Neural cell (in vitro differentiated cells): Measurements from ENCODE around the gene KCNMB2. TPM values are rescaled to one million over a fixed set of nuclear protein-coding genes. Genes with fewer than 3 reads are reported as not detected.

ENCODE experiments used
- H2AFZ ChIP-seq: fragments of 200-600, 300-800 bp; sonication (generic), shearing (Covaris generic); 2 replicates; pipeline ENCODE4 v1.6.0; 2014; ENCODE audit warnings: low read depth, mild to moderate bottlenecking, antibody characterized with exemption, low read length, moderate library complexity
- H3F3A ChIP-seq: fragments of 200-600 bp; shearing (Covaris generic); 2 replicates; pipeline ENCODE4 v1.6.1; 2016; ENCODE audit warnings: mild to moderate bottlenecking, moderate library complexity, mixed read lengths, antibody characterized with exemption, low read length; ENCODE audit not compliant: insufficient read depth, poor library complexity, severe bottlenecking
- H3K27ac ChIP-seq: fragments of 200-600, 300-800 bp; sonication (generic), shearing (Covaris generic); 2 replicates; pipeline ENCODE4 v1.5.1; 2014; ENCODE audit warnings: mild to moderate bottlenecking, low read length, moderate library complexity
- H3K27me3 ChIP-seq: fragments of 300-800, 200-600 bp; sonication (generic), shearing (Covaris generic); 2 replicates; pipeline ENCODE4 v1.6.0; 2014; ENCODE audit warnings: mild to moderate bottlenecking, low read depth, low read length, moderate library complexity; ENCODE audit not compliant: insufficient read depth
- H3K36me3 ChIP-seq: fragments of 300-800, 200-600 bp; sonication (generic), shearing (Covaris generic); 2 replicates; pipeline ENCODE4 v1.5.1; 2014; ENCODE audit warnings: mild to moderate bottlenecking, antibody characterized with exemption, low read length, moderate library complexity; ENCODE audit not compliant: insufficient read depth
- H3K4me2 ChIP-seq: fragments of 300-800, 200-600 bp; sonication (generic), shearing (Covaris generic); 2 replicates; pipeline ENCODE4 v1.6.0; 2014; ENCODE audit warnings: mild to moderate bottlenecking, low read length
- H3K4me3 ChIP-seq: fragments of 300-800, 200-600 bp; sonication (generic), shearing (Covaris generic); 2 replicates; pipeline ENCODE4 v1.5.1; 2014; ENCODE audit warnings: mild to moderate bottlenecking, low read length, moderate library complexity
- H3K79me2 ChIP-seq: fragments of 200-600 bp; shearing (Covaris generic); replicated peaks from 2 replicates; pipeline ENCODE4 v1.6.0; 2014; ENCODE audit warnings: mild to moderate bottlenecking, low read length, moderate library complexity; ENCODE audit not compliant: insufficient read depth
- H3K9ac ChIP-seq: fragments of 300-800, 200-600 bp; sonication (generic), shearing (Covaris generic); 2 replicates; pipeline ENCODE4 v1.6.1; 2016; ENCODE audit warnings: mild to moderate bottlenecking, low read length, mixed read lengths
- H3K9me2 ChIP-seq: fragments of 200-600 bp; shearing (Covaris generic); 2 replicates; pipeline ENCODE4 v1.6.1; 2016; ENCODE audit warnings: mild to moderate bottlenecking, low read length, mixed read lengths; ENCODE audit not compliant: insufficient read depth
- H3K9me3 ChIP-seq: fragments of 200-600, 300-800 bp; sonication (generic), shearing (Covaris generic); 2 replicates; pipeline ENCODE4 v1.6.1; 2016; ENCODE audit warnings: mild to moderate bottlenecking, mixed run types, low read length, moderate library complexity, mixed read lengths
- H4K20me1 ChIP-seq: fragments of 200-600 bp; shearing (Covaris generic); 2 replicates; pipeline ENCODE4 v1.6.1; 2016; ENCODE audit warnings: mild to moderate bottlenecking, mixed run types; ENCODE audit not compliant: insufficient read depth
- EP300 ChIP-seq: fragments of 450-650 bp; conservative IDR thresholded peaks from 2 replicates; pipeline ENCODE4 v1.6.1; 2014; ENCODE audit warnings: antibody characterized with exemption, mild to moderate bottlenecking, moderate library complexity; ENCODE audit not compliant: poor library complexity, severe bottlenecking
- EZH2 ChIP-seq: fragments of 200-600, 300-800 bp; shearing (Covaris generic), sonication (generic); IDR thresholded peaks from 2 replicates; pipeline ENCODE4 v1.6.1; 2014; ENCODE audit warnings: antibody characterized with exemption, low read length, borderline replicate concordance, mild to moderate bottlenecking; ENCODE audit not compliant: insufficient read depth, poor library complexity, severe bottlenecking
- MXI1 ChIP-seq: fragments of 450-650 bp; conservative IDR thresholded peaks from 2 replicates; pipeline ENCODE4 v1.6.1; 2014; ENCODE audit warnings: antibody characterized with exemption, mild to moderate bottlenecking; ENCODE audit not compliant: poor library complexity, severe bottlenecking
- POLR2AphosphoS5 ChIP-seq: IDR thresholded peaks from 2 replicates; pipeline ENCODE4 v1.6.1; 2012
- RAD21 ChIP-seq: fragments of 450-650 bp; conservative IDR thresholded peaks from 2 replicates; pipeline ENCODE4 v1.6.1; 2014; ENCODE audit warnings: antibody characterized with exemption, mild to moderate bottlenecking, moderate library complexity
- SMC3 ChIP-seq: fragments of 450-650 bp; conservative IDR thresholded peaks from 2 replicates; pipeline ENCODE4 v1.6.1; 2014; ENCODE audit warnings: antibody characterized with exemption, mild to moderate bottlenecking, moderate library complexity; ENCODE audit not compliant: poor library complexity
- TAF1 ChIP-seq: IDR thresholded peaks from 2 replicates; pipeline ENCODE4 v1.6.1; 2012; ENCODE audit warnings: low read depth
- polyA plus RNA-seq: library from polyadenylated mRNA; depleted of rRNA; stranded (reverse); fragments of >200 nt; gene quantifications from 2 replicates; pipeline ENCODE4 v1.2.3, GENCODE V29; 2014
- TF ChIP-seq, protein P1 (sequence below): fragments of 450-650 bp; IDR thresholded peaks from 2 replicates; pipeline ENCODE4 v1.5.1; 2014; ENCODE audit warnings: antibody characterized with exemption, mild to moderate bottlenecking, moderate library complexity; ENCODE audit not compliant: poor library complexity, severe bottlenecking
- TF ChIP-seq, protein P2 (sequence below): IDR thresholded peaks from 2 replicates; pipeline ENCODE4 v1.6.1; 2012; ENCODE audit warnings: borderline replicate concordance

Gene KCNMB2
- polyA plus RNA-seq, 1 donor from 2014 or later, result 0.93 TPM

DNA sequence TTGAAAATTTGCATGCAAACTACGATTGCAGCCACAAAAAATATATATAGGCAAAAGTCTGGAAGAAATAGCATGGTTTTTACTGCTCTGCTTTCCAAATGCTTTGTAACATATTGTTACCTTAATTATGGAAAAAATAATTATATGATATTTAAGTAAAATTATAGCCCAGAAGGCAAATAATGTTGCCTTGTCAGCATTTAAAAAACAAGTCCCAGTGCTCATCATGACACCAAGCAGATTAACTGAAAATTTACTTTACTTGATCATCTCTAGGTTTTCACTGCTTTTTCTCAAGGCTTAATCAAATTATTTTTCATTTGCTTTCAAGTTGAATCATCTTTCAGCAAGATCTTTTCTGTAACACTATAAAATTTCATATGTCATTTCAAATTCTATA is 272.5 kb downstream of the KCNMB2 start:
- no peak overlapping the region for H3K27ac ChIP-seq
- no peaks in the 10 kb centered on the region for H3K9me3 ChIP-seq
- no peak overlapping the region for H2AFZ ChIP-seq
- H3K27me3 ChIP-seq, result no peaks in the 10 kb centered on the region
- H3K9ac ChIP-seq, result no peak overlapping the region
- no peaks in the 10 kb centered on the region for H3K9me2 ChIP-seq
- no peaks in the 10 kb centered on the region for H4K20me1 ChIP-seq
- no peaks in the 10 kb centered on the region for H3K36me3 ChIP-seq
- H3K4me3 ChIP-seq, result no peak overlapping the region
- no peaks in the 10 kb centered on the region for H3K79me2 ChIP-seq
- TF ChIP-seq EP300 (no peak), SMC3 (no peak), RAD21 (no peak), TAF1 (no peak), POLR2AphosphoS5 (no peak), EZH2 (no peak), MXI1 (no peak)
- TF ChIP-seq, protein P1, sequence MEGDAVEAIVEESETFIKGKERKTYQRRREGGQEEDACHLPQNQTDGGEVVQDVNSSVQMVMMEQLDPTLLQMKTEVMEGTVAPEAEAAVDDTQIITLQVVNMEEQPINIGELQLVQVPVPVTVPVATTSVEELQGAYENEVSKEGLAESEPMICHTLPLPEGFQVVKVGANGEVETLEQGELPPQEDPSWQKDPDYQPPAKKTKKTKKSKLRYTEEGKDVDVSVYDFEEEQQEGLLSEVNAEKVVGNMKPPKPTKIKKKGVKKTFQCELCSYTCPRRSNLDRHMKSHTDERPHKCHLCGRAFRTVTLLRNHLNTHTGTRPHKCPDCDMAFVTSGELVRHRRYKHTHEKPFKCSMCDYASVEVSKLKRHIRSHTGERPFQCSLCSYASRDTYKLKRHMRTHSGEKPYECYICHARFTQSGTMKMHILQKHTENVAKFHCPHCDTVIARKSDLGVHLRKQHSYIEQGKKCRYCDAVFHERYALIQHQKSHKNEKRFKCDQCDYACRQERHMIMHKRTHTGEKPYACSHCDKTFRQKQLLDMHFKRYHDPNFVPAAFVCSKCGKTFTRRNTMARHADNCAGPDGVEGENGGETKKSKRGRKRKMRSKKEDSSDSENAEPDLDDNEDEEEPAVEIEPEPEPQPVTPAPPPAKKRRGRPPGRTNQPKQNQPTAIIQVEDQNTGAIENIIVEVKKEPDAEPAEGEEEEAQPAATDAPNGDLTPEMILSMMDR, result no peak
- TF ChIP-seq, protein P2, sequence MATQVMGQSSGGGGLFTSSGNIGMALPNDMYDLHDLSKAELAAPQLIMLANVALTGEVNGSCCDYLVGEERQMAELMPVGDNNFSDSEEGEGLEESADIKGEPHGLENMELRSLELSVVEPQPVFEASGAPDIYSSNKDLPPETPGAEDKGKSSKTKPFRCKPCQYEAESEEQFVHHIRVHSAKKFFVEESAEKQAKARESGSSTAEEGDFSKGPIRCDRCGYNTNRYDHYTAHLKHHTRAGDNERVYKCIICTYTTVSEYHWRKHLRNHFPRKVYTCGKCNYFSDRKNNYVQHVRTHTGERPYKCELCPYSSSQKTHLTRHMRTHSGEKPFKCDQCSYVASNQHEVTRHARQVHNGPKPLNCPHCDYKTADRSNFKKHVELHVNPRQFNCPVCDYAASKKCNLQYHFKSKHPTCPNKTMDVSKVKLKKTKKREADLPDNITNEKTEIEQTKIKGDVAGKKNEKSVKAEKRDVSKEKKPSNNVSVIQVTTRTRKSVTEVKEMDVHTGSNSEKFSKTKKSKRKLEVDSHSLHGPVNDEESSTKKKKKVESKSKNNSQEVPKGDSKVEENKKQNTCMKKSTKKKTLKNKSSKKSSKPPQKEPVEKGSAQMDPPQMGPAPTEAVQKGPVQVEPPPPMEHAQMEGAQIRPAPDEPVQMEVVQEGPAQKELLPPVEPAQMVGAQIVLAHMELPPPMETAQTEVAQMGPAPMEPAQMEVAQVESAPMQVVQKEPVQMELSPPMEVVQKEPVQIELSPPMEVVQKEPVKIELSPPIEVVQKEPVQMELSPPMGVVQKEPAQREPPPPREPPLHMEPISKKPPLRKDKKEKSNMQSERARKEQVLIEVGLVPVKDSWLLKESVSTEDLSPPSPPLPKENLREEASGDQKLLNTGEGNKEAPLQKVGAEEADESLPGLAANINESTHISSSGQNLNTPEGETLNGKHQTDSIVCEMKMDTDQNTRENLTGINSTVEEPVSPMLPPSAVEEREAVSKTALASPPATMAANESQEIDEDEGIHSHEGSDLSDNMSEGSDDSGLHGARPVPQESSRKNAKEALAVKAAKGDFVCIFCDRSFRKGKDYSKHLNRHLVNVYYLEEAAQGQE, result no peak
- H3F3A ChIP-seq, result no peaks in the 10 kb centered on the region
- H3K4me2 ChIP-seq, result no peak overlapping the region

DNA sequence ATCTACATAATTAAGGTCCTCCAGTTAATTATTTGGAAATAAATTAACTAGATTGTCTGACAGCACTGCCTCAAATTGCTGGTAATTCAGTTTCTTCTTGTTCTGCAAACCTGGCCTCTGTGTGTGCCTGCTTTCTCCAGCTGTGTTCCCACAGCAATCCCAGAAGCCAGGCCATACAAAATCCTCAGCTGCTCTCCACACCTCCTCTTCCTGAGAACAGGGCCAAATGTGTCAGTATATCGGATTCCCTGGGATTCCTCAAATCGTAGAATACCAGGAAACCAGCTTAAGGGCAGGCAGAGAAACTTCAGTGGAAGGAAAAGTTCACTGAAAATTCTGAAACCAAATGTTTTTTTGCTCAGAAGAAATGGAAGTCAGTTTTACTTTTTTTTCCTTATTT is 273.9 kb downstream of the KCNMB2 start:
- no peak overlapping the region for H3K4me3 ChIP-seq
- H3K27me3 ChIP-seq, result no peaks in the 10 kb centered on the region
- H3K4me2 ChIP-seq, result no peak overlapping the region
- H3K36me3 ChIP-seq, result no peaks in the 10 kb centered on the region
- TF ChIP-seq, protein P1, result no peak
- TF ChIP-seq SMC3 (no peak), POLR2AphosphoS5 (no peak), MXI1 (no peak), EP300 (no peak)
- TF ChIP-seq, protein P2, result no peak
- no peaks in the 10 kb centered on the region for H3K9me3 ChIP-seq
- no peak overlapping the region for H3K27ac ChIP-seq
- no peaks in the 10 kb centered on the region for H4K20me1 ChIP-seq
- H3K9me2 ChIP-seq, result no peaks in the 10 kb centered on the region
- H2AFZ ChIP-seq, result no peak overlapping the region
- H3K79me2 ChIP-seq, result no peaks in the 10 kb centered on the region
- no peak overlapping the region for H3K9ac ChIP-seq
- H3F3A ChIP-seq, result no peaks in the 10 kb centered on the region
